Putamen (tissue), 1 donor: ENCODE results near the gene RABGAP1L.

Source experiments
- DNase-seq: peaks from one replicate; pipeline ENCODE4 v3.0.0-alpha.2; 2016; ENCODE audit warnings: low spot score

RABGAP1L gene

DNA sequence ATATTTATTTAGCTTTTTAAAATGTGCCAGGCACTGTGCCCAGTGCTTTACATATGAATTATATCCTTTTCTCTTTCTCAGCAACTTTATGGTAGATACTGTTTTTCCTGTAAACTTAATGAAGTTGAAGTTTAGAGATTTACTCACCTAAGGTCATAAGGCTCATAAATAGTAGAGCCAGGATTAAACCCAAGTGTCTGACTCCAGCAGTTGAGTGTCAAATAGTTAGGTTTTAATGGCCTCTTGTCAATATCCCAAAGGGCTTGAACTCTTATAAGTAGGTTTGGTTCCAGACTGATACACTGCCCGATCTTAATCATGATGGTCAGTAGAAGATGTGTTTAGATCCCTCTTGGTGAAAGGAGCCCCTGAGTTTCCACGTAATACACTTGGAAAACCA lies 37.8 kb downstream of the RABGAP1L start:
- no peak for DNase-seq

DNA sequence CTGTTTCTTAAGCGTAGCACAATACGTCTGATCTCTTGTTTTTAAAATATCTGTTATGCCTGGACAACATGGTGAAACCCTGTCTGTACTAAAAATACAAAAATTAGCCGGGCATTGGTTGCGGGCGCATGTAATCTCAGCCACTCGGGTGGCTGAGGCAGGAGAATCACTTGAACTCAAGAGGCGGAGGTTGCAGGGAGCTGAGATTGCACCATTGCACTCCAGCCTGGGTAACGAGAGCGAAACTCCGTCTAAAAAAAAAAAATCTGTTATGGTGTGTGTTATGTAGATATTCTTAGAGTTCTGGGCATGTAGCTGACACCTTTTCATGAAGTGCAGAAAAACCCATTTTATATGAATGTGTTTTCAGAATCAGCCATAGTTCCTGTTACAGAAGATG lies 38.2 kb downstream of the RABGAP1L start:
- DNase-seq, result no peak

DNA sequence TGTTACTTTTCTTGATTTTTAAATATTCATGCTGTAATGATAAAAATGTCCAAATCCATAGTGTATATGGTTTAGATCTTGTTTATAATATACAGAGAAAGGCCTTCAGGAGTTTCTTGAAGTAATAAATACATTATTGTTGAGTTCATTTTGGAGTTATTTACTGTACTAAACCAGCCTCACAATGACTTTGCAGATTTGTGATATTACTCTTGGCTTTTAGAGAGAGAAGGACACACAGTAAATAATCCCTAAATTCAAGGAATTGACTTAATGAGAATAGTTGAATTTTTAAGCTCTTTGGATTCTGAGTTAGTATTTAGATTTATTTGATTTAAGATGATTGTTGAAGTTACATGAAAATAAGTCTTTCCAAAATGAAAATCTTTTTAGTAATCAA lies 38.9 kb downstream of the RABGAP1L start:
- DNase-seq, result no peak

DNA sequence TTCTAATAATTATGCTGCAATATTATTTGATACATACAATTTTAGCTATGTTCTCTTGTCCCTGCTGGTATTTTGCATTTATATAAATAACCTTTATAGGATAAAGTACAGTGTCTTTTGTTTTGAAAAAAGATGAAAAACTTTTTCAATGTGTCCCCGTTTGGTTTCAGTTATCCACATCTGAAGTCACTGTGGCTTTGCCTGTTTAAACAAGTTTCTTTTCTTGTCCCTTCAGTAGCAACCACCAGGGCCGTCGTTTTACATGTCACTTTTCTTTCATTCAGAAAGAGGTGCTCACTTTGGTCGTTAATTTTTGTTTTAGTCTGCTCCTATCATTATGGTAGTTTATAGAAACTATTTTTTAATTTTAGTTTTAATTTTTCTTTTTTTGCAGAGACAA lies 41.4 kb downstream of the RABGAP1L start:
- no peak for DNase-seq

- no peak for DNase-seq
These were observed 45.5 kb downstream of the RABGAP1L start for GRCh38 chr1:174204697-174205308.

DNA sequence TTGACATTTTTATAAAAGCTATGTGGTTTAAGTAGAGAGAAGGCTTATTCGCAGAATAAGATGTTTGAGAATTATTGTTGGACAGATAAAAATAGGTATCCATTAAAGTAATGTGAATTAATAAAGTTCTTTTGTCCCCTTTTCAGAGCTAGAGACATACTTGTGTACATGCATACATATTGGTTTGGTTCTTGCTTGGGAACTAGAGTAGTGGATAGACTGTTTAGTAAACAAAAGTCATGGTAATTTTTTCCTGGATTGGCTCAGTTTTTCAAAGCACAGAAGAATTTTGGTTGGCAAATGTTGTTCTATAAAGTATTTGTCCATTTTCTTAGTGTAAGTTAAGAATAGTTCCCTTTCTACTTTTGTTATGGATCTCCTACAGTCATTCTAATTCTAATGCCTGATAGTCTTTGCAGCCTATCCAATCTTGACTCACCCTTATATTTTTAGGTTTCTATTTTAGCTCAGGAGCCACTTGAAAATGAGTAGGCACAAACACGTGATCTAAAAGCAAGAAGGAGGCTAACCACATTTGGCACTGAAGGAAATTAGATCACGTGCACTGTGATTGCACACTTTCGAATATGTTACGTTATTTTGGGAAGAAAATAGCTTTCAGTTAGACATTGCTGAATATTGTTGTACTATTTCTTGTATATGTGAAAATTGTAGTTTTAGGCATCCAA lies 47.0 kb downstream of the RABGAP1L start:
- no peak for DNase-seq

DNA sequence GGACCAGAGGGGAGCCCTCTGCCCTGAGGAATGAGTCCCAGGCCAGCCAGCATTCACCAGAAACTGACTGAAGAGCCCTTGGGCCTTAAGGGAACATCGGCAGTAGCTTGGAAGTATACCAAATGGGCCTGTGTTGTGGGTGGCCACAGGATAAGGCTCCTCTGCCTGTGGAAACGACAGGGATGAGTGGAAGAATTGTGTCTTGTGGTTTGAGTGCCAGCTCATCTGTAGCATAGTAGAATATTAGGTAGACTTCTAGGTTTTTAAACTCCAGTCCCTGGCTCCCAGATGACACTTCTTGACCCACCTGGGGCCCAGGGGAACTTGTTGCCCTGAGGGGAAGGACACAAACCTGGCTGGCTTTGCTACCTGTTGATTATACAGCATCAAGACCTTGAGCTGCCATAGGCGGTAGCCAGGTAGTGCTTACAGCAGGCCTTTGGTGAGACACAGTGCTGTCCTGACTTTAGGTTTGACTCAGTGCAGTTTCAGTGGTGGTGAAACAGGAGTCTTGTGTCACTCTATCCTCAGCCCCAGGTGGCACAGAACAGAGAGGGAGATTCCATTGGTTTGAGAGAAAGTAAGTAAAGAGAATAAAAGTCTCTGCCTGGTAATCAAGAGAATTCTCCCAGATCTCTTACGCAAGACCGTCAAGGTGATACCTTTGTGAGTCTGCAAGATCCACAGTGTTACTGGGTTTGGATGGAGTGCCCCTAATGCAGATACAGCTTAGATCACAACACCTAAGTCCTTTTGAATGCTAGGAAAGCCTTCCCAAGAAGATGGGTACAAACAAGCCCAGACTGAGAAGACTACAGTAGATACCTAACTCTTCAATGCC lies 50.2 kb downstream of the RABGAP1L start:
- DNase-seq, result no peak

GRCh38 chr1:174211486-174211885 lies 52.2 kb downstream of the RABGAP1L start:
- DNase-seq, result no peak

- DNase-seq, result no peak
These were observed 56.4 kb downstream of the RABGAP1L start for GRCh38 chr1:174215766-174216165.

GRCh38 chr1:174217248-174217647 lies 57.9 kb downstream of the RABGAP1L start:
- DNase-seq, result no peak

GRCh38 chr1:174217787-174218574 lies 58.7 kb downstream of the RABGAP1L start:
- peak; percentile 9 for DNase-seq

GRCh38 chr1:174218983-174219382 lies 59.7 kb downstream of the RABGAP1L start:
- no peak for DNase-seq

DNA sequence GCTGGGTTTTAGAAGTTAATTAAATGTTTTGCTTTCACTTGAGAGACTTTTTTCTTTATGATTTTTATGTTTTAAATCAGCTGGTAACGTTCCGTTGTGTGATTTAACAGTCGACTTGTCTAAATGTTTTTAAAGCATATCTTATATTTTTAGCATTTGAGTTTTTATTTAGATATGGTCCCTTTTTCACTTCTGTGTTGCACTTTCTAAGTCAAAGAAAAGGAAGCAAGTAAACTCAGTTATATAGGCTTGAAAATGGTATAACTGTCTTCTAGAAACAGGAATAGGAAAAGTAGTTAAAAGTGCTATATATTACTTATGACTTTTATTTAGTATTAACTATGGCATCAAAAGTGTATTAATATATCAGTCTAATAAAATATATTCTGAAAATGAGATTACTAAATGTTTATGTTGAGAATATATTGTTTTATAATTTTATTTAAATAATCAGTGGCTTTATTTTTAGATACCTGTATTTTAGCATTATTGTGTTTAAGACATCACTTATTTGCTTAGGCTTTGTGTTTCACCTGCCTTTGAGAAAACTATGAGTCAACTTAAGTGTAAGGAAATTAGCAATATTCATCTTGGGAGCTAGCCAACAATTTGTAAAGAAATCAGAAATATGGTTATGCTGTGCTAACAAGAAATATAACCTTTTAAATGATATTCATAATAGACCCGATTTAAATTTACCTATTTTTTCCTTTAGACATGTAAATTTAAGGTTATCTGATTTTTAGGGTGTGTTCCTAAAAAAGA lies 60.5 kb downstream of the RABGAP1L start:
- no peak for DNase-seq

GRCh38 chr1:174221681-174222080 lies 62.4 kb downstream of the RABGAP1L start:
- DNase-seq, result no peak

DNA sequence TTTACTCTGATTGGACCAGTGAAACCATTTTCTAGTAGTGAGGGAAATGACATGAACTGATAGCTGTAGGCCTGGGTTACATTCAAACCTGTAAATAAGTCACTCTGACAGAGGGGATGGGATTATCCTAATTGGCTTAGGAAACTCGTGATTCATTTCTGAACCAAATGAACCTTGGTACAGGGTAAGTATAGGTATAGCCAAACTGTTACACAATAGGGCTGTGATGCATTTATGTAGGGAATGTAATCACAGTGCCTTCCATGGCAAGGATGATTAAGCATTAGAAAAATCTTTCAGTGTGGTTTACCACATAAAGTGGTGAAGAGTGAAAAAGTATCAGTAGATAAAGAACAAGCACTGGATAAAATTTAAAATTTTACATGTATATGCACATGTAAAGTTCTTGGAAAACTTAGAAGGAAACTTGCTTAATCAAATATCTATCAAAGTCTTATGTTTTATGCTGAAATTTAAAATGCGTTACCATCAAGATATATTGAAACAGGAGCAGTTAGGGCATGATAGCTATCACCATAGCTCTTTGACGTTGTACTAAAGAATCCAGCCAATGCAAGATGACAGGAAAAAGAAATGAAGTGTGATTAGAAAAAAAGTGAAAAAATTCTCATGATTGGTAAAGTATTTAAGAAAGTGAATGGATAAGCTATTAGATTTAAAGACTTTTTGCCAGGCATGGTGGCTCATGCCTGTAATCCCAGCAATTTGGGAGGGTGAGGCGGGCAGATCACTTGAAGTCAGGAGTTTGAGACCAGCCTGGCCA lies 63.0 kb downstream of the RABGAP1L start:
- DNase-seq, result no peak

GRCh38 chr1:174224641-174225040 lies 65.3 kb downstream of the RABGAP1L start:
- no peak for DNase-seq

DNA sequence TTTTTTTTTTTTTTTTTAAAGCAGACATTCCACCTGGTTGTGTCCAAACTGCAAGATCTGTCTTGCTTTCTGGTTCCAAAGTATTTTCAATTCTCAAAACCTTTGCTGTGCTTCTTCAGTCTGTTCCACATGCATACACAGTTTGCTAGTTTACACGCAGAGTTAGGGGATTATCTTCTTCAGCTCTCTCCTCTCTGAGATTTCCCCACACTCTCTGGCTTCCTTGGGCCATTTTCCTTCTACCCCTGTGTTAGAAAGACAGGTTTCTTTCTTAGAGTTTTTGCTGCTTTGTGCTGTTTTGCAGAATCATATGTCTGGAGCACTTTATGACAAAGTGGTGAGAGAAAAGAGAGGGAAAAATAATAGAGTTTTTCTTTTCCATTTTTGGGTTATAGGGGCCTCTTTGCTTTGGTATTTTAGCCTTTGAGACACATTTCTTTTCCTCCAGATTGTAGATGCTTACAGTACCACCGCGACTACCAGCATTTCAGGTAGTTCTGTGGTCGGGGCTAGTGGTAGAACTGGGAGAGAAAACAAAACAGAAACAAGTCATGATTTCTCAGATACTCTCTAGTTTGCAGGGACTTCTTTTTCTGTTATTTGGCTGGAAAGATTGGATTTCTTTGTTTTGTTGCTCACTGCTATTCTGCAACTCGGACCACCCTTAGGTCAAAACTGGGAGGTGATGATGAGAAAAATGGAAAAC lies 66.3 kb downstream of the RABGAP1L start:
- no peak for DNase-seq

DNA sequence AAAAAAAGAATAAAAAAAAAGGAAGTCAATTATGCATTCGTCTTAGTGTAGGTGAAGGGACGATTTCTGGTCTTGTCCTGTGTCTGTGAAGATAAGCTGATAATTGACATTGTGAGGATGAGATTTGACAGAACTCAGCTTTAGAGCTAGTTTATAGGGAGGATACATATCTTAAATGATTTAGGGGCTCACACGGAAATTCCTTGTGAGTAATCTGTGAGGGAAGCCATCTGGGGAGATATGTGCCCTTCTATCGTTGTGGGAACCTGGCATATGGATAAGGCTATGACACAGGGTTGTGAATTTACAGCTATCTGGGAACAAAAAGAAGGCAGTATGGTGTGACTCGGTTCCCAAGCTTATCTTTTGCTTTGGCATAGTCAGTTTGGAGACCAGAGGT lies 71.1 kb downstream of the RABGAP1L start:
- no peak for DNase-seq

- no peak for DNase-seq
These were observed 73.4 kb downstream of the RABGAP1L start for GRCh38 chr1:174232761-174233160.
